GM12874 (cell line): ENCODE results near the gene P2RY2.

Source experiments
- CTCF ChIP-seq: IDR thresholded peaks from 2 replicates; pipeline ENCODE4 v1.5.1; 2011; ENCODE audit warnings: low read depth, mild to moderate bottlenecking, control low read depth, low read length, moderate library complexity; ENCODE audit not compliant: insufficient read depth

P2RY2 gene

GRCh38 chr11:73277467-73277866 is 59.4 kb downstream of the P2RY2 start:
- TF ChIP-seq CTCF, result no peak

GRCh38 chr11:73280626-73281025 is 62.5 kb downstream of the P2RY2 start:
- no peak for TF ChIP-seq CTCF

GRCh38 chr11:73281201-73281741 is 63.2 kb downstream of the P2RY2 start:
- TF ChIP-seq CTCF, result no peak

- TF ChIP-seq CTCF, result no peak
These were observed 63.9 kb downstream of the P2RY2 start for GRCh38 chr11:73281796-73282660.

- no peak for TF ChIP-seq CTCF
These were observed 65.4 kb downstream of the P2RY2 start for GRCh38 chr11:73283276-73284000.

- TF ChIP-seq CTCF, result no peak
These were observed 66.0 kb downstream of the P2RY2 start for GRCh38 chr11:73284106-73284505.

GRCh38 chr11:73285721-73286120 is 67.6 kb downstream of the P2RY2 start:
- TF ChIP-seq CTCF, result no peak
